GM21423 (cell line): ENCODE results near the gene ZP3.
"Not testable (repeated sequence)": the region's sequence is repeated elsewhere in the genome, so short reads cannot be mapped to it uniquely, and the experiment has no call there.

ENCODE experiments used
- ATAC-seq: cut with Tn5 transposase; IDR thresholded peaks from one replicate; pipeline ENCODE4 v1.9.1; 2021; ENCODE audit warnings: mild to moderate bottlenecking, moderate library complexity; ENCODE audit not compliant: unreplicated experiment

The ZP3 gene

DNA sequence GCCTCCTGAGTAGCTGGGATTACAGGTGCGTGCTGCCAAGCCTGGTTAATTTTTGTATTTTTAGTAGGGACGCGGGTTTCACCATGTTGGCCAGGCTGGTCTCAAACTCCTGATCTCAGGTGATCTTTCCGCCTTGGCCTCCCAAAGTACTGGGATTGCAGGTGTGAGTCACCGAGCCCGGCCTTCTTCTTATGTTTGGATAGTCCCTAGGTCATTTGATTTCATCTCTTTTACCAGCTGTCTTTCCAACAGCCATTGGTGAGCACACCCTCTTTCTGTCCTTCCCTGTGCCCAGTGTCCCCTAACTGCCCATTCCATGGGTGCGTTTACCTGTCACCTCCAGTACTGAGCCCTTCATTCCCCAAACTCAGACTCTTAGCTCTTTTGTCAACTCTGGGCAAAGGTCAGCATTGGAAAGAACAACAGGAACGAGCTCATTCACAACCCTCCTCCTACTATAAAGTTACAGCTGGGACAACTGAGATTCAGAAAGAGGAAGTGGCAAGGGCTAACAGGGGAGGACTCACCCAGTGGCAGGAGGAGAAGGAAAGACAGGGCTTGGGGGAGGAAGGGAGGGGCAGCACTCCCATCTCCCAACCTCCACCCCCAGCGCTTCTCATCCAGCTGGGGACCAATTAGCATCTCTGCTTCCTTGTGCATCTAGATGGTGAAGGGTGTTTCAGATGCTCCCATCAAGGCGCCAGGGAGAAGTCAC, 20.8 kb upstream of the ZP3 start:
- no peak for ATAC-seq

DNA sequence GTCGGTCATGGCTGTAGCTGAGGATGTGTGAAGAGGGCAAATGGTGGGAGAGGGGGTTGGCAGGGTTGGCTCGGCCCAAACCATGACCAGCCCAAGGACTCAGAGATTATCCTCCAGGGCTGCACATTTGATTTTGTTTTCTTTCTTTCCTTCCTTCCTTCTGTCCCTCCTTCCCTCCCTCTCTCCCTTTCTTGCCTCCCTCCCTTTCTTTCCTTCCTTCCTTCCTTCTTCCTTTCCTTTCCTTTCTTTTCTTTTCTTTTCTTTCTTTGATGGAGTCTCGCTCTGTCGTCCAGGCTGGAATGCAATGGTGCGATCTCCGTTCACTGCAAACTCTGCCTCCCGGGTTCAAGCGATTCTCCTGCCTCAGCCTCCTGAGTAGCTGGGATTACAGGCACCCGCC, 19.0 kb upstream of the ZP3 start:
- ATAC-seq, result no peak

DNA sequence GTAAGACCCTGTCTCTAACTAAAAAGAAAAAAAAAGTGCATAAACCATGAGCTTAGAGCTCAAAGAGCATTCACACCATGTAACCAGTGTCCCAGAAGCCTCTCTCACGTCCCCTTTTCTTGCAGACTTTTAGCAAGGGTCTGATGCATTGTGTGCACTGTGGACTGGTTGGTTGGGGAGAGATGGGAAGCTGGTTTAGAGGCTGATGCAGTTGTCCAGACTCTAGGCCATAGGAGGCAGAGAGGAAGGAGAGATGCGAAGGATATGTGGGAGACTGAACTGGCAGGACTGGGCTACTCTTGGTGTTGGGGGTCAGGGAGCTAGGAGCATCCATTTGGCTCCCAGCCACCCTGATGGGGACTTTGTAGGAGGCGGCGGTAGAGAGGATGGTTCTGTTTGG, 17.0 kb upstream of the ZP3 start:
- ATAC-seq, result no peak

DNA sequence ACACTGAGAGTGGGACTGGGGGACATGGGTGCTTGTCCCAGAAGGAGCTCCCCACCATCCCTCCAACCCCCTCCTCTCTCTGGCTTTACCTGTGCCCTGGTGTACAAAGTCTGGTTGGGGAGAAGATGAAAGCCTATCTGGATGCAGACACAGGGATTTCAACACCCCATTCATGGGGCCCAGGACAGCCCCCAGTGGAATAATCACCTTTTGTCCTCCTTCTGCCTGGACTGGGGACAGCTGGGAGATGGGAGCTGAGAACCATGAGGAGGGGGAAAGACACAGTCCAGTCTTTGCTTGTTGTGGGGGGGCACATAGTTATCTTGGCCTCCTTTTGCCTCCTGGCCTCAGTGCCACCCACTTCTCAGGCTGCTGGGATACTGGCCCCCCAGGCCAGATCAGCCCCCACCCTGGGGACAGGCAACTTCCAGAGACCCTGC, 16.6 kb upstream of the ZP3 start:
- ATAC-seq, result no peak

DNA sequence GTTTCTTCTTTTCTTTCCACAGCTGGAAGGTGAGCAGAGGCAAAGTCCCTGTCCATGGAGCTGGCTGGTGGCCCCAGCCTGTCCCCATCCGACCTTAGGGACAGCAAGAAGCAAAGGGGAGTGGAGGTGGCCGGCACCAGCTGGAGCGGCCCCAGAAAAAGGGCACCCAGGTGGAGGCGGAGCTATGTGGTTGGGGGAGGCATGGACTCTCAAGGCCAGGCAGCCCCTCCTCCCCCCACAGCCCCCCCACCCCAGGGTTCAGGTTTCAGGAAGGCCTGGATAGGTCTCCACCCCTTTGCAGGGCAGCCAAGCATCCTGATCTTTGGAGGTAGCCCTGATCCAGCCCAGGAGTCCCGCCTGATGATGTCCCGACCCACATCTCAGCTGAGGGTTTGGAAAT, 15.2 kb upstream of the ZP3 start, which contains the start of gene SSC4D:
Gene SSC4D, minus strand, starts transcription at position 161 of the 400 bp plus-strand sequence. CDS start 5,258 bp downstream, outside the sequence.
- no peak for ATAC-seq

DNA sequence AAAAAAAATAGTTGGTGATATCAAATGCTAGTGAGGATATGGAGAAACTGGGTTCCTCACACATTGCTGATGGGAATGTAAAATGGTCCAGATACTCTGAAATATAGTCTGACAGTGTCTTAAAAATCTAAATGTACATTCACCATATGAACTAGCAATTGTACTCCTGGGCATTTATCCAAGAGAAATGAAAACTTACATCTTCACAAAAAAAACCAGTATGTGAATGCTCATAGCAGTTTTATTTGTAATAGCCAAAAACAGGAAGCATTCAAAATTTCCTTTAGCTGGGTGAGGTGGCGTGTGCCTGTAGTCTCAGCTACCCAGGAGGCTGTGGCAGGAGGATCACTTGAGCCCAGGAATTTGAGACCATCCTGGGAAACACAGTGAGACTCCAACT, 13.1 kb upstream of the ZP3 start:
- ATAC-seq, result no peak

DNA sequence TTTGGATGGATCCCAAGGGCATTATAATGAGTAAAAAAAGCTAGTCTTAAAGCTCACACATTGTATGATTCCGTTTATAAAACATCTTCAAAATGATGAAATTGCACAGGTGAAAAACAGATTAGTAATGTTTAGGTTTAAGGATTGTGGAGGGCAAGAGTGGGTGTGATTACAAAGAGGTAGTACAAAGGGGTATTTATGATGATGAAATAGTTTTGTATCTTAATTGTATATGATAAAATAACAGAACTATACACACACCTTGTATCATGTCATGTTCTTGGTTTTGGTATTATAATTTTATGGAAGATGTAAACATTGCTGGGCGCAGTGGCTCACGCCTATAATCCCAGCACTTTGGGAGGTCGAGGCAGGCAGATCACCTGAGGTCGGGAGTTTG, 12.5 kb upstream of the ZP3 start:
- ATAC-seq, result no peak

DNA sequence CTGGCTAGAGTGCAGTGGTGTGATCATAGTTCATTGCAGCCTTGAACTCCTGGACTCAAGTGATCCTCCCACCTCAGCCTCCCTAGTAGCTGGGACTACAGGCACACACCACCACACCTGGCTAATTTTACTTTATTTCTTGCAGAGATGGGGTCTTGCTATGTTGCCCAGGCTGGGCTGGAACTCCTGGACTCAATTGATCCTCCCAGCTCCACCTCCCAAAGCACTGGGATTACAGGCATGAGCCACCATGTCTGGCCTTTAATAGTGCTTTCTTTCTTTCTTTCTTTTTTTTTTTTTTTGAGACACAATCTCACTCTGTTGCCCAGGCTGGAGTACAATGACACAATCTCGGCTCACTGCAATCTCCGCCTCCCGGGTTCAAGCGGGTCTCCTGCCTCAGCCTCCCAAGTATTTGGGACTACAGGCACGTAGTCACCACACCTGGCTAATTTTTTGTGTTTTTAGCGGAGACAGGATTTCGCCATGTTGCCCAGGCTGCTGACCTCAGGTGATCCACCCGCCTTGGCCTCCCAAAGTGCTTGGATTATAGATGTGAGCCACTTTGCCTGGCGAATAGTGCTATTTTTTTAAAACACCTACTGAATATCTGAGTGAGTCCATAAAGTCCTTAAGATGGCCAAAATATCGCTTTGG, 7.0 kb upstream of the ZP3 start:
- not testable (repeated sequence) for ATAC-seq

DNA sequence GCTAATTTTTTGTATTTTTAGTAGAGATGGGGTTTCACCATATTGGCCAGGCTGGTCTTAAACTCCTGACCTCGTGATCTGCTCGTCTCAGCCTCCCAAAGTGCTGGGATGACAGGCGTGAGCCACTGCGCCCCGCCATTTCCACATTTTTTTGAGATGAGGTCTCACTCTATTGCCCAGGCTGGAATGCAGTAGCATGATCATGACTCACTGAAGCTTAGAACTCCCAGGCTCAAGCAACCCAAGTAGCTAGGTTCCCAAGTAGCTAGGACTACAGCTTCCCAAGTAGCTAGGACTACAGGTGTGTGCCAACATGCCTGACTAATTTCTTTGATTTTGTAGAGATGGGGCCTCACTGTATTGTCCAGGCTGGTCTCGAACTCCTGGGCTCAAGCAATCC, 3.7 kb upstream of the ZP3 start:
- not testable (repeated sequence) for ATAC-seq

DNA sequence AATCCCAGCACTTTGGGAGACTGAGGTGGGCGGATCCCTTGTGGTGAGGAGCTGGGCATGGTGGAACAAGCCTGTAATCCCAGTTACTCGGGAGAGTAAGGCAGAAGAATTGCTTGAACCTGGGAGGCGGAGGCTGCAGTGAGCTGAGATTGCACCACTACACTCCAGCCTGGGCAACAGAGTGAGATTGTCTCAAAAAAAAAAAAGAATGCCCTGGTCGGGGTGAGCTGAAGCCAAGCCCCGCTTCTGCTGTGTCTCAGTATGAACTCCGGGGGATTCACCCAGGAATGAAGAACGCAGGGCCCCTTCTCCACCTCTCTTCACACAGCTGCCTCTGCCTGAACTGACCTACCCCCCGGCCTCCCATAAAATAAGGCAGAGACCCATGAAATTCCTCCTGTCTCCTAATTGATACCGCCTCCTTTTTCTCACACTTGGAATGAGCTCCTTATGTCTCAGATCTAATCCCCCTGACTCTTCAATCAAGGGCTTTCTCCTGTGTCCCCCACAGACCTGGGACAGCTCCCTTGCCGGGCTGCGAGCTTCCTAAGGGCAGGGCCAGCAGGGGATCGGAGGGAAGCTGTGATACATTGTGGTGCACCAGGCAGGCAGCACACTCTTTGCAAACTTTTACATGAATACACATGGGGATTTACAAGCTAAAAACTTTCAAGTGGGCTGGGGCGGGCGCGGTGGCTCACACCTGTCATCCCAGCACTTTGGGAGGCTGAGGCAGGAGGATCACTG, 911 bp upstream of the ZP3 start:
- ATAC-seq, result no peak

DNA sequence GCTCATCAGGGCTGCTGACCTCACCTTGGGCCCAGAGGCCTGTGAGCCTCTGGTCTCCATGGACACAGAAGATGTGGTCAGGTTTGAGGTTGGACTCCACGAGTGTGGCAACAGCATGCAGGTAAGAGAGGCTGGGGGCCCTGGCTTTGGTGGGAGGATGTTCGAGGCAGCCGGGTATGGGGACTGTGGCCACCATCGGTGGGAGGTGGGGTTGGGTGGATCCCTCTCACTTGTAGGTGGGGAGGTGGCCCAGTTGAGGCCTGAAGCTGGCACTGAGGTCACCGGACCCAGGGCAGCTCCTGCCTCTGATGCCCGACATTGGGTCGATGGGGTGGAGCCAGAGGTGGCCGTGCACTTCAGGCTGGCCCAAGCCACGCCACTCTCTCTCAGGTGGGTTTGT, 406 bp downstream of the ZP3 start:
- no peak for ATAC-seq

DNA sequence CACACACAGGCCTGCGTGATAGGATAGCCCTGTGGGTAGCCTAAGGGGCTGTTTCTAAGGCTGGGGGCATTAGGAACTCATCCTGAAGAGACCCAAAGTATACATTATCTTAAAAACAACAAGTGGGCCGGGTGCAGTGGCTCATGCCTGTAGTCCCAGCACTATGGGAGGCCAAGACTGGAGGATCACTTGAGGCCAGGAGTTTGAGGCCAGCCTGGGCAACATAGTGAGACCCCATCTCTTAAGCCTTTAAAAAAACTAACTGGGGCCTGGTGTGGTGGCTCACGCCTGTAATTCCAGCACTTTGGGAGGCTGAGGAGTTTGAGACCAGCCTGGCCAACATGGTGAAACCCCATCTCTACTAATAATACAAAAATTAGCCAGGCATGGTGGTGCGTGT, 808 bp downstream of the ZP3 start:
- not testable (repeated sequence) for ATAC-seq

DNA sequence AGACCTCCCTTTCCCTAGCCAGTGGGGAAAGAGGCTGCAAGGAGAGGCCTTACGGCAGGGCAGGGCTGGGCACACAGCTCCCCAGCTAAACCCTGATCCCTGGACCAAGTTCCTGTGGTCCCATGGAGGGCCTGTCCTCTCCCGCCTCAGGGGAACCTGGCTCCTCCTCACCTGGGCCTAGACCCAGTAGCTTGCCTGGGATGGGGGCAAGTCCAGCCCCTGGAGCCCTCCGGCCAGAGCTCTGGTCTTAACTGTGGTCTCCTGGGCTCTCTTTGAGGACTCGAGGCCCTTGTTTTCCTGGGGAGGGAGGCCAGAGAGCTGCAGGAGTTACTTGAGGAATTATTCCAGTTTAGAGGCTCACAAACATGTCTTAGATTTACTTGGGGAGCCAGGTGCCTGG, 1.5 kb downstream of the ZP3 start:
- no peak for ATAC-seq

DNA sequence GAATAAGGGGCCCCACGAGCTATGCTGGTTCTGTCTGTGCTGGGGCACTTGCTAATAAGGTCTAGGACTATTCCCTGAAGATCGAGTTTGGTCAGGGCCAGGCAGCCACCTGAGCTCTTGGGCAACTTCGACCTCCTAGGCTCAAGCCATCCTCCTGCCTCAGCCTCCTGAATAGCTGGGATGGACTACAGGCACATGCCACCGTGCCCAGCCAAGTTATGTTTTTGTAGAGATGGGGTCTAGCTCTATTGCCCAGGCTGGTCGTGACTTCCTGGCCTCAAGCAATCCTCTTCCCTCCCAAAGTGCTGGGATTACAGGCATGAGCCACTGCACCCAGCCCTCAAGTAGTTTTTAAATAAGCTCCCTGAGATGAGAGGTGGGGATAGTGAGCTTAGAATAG, 2.9 kb downstream of the ZP3 start:
- no peak for ATAC-seq

DNA sequence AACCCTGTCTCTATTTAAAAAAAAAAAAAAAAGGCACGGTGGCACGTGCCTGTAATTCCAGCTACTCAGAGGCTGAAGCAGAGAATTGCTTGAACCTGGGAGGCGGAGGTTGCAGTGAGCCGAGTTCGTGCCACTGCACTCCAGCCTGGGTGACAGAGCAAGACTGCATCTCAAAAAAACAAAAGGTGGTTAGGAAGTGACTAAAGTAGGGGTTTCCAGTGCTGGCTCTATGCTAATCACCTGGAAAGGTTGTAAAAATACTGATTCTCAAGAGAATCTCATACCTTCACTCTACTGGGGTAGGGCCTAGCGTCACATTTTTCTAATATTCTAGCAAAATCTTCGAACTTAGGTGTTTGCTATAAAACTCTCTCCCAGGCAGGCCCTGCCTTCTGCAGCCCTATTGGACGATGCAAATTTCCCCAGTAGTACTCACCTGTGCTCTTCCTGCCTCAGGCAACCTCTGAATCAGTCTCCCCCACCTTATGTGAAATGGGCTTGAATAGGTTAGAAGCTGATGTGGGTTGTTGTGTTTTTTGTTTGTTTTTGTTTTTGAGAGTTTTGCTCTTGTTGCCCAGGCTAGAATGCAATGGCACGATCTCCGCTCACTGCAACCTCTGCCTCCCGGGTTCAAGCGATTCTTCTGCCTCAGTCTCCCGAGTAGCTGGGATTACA, 3.5 kb downstream of the ZP3 start:
- no peak for ATAC-seq

DNA sequence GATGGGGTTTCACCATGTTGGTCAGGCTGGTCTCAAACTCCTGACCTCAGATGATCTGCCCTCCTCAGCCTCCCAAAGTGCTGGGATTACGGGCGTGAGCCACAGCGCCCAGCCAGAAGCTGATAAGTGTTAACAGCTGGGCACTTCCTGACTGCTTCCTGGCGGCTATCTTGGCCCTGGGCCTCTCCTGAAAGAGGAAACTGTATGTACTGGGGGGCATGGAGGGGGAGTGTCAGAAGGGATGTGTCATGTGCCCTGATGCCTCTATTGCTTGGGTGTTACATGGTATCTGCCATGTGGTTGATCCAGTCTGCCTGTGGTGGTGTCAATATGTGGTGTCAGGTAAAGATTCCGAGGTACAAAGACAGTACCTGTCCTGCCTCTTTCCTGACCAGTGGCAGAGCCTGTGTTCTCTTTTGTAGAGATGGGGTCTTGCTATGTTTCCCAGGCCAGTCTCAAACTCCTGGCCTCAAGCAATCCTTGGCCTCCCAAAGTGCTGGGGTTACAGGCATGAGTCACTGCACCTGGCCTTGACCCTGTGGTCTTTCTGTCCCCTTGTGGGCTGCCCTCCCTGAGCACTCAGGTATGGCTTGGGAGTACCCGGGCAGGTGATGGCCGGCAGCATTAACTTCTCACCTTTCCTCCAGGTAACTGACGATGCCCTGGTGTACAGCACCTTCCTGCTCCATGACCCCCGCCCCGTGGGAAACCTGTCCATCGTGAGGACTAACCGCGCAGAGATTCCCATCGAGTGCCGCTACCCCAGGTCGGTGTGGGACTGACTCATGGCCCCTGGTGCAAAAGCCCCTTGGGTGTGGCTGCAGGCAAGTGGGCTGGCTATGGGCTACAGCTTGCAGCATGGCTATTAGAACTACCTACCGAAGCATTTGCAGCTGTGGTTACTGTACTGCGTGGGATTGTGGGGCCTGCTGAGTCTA, 4.4 kb downstream of the ZP3 start:
- ATAC-seq, result no peak

DNA sequence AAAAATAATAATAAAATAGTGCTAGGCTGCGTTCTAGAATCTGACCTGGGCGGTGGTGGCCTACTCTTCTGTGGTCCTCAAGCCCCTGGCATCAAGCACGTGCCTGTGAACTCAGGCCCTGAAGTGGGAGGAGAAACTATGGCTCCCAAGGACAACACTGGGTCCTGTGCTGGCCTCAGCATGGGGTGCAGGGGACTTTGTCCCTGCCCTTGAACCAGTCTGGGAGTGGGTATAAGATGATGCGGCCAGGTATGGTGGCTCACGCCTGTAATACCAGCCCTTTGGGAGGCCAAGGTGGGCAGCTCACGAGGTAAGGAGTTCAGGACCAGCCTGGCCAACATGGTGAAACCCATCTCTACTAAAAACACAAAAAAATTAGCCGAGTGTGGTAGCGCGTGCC, 5.5 kb downstream of the ZP3 start:
- ATAC-seq, result no peak

DNA sequence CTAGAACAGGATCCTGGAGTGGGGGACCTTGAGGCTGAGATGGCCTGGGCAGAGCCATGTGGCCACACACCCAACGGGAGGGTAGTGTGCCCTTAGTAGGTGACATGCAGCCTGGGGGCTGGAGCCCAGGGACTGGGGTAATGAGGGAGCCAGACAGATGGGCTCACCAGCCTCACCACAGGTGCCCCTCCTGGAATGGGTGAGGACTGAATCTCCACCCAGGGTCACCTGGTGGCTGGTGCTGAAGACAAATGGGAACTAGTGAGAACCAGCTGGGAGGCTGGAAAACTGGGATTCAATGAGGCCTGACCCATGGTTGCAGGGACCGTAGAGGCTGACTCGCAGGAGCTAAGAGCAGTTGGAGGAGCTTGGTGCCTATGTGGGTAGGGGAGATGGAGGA, 6.1 kb downstream of the ZP3 start:
- ATAC-seq, result no peak

DNA sequence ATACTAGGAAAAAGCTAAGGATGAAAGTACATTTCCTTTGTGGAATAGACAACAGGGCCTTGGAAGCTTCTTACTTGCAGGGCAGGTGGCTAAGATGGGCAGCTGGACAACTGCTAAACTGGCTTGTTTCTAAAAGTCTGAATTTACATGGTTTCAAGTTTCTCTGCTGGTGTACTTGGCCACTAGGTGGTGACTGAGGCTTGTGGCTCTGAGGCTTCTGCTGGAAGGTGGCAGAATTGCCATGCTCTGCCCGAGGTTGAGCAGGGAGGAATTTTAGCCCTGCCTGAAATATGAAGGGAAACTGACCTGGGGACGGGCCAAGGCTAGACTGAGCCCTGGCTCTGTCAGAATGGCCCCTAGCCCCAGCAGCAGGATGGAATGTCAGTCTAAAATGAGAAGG, 13.1 kb downstream of the ZP3 start:
- not testable (repeated sequence) for ATAC-seq
